Activated CD4-positive, alpha-beta T cell treated with anti-CD3 and anti-CD28 coated beads, Interleukin-10, Interleukin-2, amounts not matched to agents 100 ng/mL and 50 ng/mL, durations not matched to agents 16 hours and 8 hours (primary cell): ENCODE measurements around the gene TP53I11.
A peak's percentile ranks its signal among the peaks of the same experiment; 100 is the strongest.

Experiments used
- DNase-seq: peaks from one replicate; pipeline ENCODE4 v3.0.0-alpha.2; 2020

TP53I11 gene

DNA sequence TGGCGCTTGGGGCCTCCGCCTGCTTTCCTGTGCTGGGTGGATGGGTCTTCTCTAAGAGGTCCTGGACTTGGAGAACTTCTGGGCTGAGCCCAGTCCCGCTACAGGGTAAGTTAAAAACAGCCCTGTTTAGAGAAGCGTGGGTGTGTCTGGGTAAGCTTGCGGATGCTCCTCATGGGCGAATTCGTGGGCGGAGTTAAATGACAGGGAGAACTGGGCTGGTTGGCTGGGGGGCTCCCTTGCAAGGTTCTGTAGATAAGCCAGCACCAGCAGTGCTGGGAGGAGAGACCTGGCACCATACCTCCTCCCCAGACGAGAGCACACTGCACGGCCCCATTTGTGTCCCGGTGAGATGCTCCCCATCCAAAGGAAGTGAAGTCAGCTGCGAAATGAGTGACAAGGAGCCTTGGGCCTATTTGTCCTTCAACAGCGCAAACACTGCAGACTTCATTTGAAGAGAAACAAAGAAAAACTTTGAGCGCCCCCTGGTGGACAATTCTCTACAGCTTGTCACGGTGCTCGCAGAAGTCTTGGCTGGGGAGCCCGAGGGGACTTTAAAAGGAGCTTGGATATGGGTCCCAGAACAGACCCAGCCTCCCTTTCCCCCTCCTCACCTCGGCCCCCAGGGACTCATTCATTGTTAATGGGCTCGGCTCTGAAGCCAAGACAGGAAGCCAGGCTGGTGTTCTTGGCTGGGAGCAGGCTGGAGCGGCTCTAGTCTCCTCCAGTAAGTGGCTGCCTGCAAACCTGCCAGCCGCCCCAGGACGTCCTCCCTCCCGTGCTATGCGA, 39.5 kb downstream of the TP53I11 start:
- DNase-seq, result peak; percentile 83

GRCh38 chr11:44910591-44910990, 40.1 kb downstream of the TP53I11 start:
- no peak for DNase-seq

- no peak for DNase-seq
These were observed 41.1 kb downstream of the TP53I11 start for GRCh38 chr11:44909557-44909956.

DNA sequence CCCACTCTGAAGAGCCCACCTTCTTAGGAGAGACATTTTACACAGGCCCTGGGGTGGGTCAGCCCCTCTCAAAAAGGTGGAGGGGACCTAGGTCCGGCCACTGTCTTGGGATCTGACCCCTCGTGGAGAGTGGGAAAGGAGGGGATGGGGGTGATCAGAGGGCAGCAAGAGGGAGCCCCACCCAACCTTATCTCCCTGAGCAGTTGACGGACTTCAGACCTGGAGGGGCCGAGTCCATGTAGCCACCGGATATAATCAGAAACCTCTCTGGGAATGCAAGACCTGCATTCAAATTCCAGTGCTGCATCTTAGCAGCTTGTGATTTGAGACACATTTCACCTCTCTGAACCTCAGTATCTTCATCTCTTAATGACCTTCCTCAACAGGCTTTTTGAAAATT, 44.0 kb downstream of the TP53I11 start:
- no peak for DNase-seq

DNA sequence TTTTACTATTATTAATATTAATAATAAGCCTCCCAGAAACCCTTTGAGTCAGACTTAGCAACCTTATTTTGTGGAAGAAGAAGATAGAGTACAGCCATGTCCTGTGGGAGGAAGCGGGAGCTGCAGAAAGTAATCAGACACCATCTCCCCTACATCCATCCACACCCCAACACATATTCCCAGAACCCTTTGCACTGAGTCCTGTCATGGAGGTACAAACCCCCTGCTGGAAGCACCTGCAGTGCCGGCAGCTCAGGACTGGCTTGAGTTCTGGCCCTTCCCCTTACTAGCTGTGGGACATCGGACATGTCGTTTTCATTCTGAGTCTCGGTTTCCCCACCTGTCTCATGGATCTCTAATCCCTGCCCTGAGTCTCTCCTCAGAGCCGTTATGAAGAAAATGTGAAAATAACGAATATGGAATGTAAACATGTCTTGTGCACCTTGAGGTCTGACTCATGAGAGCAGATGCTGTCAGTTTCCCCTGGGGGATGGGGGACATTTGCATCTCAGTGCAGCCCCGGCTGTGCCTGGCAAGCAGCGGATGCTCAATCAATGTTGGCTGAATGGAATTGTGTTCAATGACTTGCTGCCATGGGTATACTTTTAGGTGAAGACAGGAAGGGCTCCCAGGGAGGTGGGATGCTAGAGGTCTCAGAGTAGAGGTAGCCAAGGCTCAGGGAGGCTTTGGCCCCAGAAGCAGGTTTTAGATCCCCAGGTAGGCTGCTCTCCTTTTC, 45.4 kb downstream of the TP53I11 start:
- no peak for DNase-seq

DNA sequence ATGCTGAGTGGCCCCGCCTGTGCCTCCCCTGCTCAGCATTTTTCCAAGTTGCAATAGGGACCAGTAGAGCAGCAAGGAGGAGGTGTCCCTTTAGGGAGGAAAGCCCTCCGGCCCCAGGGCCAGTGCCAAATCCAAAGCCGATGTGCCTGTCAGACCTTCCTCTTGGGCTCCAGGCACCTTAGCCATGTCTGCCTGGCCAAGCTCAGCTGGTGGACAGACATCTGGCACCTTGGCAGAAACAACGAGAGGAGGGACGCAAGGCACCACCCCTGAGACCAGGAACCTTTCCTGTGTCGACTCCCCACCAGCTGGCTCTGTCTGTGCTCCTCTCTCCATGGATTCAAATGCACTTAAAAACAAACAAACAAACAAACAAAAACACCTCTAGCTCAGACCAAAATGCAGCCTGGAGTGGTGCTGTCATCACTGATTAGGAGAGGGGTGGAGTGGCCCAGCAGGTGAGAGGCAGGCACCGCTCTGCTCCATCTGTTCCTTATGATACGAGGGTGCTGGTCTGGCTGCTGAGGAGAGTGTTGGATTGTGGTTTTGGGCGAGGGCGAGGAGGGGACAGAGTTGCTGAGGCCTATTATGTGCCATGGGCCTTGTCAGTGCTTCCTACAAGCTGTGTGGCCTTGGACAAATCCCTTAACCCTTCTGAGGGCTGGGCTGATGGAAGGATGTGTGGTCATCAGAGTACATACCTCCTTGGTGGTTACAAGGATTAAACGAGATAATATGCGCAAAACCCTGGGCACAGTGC, 46.2 kb downstream of the TP53I11 start:
- no peak for DNase-seq

- DNase-seq, result no peak
These were observed 47.2 kb downstream of the TP53I11 start for GRCh38 chr11:44903518-44903917.

GRCh38 chr11:44903035-44903434, 47.6 kb downstream of the TP53I11 start:
- no peak for DNase-seq

GRCh38 chr11:44901786-44902185, 48.9 kb downstream of the TP53I11 start:
- DNase-seq, result no peak

DNA sequence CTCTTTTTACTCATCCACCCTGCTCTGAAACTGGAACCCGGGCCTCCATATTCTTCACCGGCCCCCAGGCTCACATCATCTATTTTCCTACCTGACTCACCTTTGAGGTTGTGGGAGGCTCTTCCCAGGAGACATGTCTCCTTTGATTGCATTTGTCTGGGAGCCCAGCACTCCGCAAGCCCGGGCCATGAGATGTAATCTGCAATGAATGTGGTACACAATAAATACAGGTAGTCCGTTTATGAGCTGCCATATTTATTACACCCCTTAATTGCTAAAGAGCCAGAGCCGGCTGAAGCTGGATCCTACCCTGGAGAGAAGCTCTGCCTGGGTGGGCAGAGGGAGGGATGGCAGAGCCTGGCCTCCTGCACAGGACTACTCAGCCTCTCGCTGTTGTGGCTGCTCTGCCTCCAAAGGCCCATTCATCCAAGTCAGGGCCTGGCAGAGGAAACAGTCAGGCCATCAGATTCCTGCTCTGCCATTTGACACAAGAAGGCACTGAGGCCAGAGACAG, 49.5 kb downstream of the TP53I11 start:
- DNase-seq, result no peak

- peak; percentile 16 for DNase-seq
These were observed 50.7 kb downstream of the TP53I11 start for GRCh38 chr11:44899959-44900358.

GRCh38 chr11:44893846-44894617, 56.7 kb downstream of the TP53I11 start:
- peak; percentile 63 for DNase-seq

- no peak for DNase-seq
These were observed 57.3 kb downstream of the TP53I11 start for GRCh38 chr11:44893308-44893822.

- DNase-seq, result no peak
These were observed 57.8 kb downstream of the TP53I11 start for GRCh38 chr11:44892843-44893242.

DNA sequence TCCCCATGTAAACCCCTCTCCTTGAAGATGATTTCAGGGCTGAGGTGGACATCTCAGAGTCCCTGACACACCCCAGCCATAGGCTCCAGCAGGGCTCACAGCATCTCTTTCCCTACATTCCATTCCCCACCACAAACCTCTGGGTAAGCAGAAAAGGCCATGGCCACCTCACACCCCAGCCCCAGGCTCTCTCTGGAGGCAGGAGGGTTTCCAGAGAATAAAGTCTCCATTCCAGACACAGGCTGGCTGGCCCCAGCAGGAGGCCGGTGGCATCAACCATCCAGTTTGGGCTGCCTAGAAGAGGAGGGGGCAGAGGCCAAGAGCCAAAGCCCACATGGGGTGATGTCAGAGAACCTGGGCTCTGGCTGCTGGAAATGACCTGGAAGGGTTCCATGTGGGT, 61.4 kb downstream of the TP53I11 start:
- no peak for DNase-seq

DNA sequence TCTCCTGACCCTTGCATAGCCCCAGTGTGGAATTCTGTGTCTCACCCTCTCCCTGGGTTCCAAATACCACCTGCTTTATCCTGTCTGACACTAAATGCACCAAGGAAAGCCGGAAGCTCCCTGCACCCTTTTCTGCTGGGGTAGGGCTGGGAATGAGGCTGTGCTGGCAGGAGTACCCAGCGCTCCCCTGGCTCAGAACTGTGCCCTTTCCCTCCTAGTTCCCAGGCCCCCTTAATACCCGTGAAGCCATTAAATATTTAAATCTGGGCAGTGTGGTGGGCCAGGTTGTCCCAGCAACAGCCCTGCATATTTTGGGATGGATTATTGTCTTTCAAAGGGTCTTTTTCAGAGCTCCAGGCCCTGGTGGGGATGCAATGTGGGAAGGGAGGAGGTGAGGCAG, 63.0 kb downstream of the TP53I11 start:
- no peak for DNase-seq

- no peak for DNase-seq
These were observed 63.9 kb downstream of the TP53I11 start for GRCh38 chr11:44886790-44887140.

GRCh38 chr11:44885919-44886789, 64.5 kb downstream of the TP53I11 start:
- no peak for DNase-seq

- DNase-seq, result no peak
These were observed 65.4 kb downstream of the TP53I11 start for GRCh38 chr11:44885065-44885810.

- DNase-seq, result no peak
These were observed 66.6 kb downstream of the TP53I11 start for GRCh38 chr11:44884056-44884455.

- DNase-seq, result peak; percentile 45
These were observed 67.4 kb downstream of the TP53I11 start for GRCh38 chr11:44883277-44883676.
